ENCODE results near the gene BTD.
"Not testable (repeated sequence)": the region's sequence is repeated elsewhere in the genome, so short reads cannot be mapped to it uniquely, and the experiment has no call there.

DNA sequence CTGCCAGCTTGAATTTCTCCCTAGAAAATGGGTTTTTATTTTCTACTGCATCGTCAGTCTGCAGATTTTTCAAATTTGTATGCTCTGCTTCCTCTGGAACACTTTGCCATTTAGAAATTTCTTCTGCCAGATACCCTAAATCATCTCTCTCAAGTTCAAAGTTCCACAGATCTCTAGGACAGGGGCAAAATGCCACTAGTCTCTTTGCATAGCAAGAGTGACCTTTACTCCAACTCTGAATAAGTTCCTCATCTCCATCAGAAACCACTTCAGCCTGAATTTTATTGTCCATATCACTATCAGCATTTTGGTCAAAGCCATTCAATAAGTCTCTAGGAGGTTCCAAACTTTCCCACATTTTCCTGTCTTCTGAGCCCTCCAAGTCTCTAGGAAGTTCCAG is 3.0 kb downstream of the BTD start:
- TF ChIP-seq, protein P1, sequence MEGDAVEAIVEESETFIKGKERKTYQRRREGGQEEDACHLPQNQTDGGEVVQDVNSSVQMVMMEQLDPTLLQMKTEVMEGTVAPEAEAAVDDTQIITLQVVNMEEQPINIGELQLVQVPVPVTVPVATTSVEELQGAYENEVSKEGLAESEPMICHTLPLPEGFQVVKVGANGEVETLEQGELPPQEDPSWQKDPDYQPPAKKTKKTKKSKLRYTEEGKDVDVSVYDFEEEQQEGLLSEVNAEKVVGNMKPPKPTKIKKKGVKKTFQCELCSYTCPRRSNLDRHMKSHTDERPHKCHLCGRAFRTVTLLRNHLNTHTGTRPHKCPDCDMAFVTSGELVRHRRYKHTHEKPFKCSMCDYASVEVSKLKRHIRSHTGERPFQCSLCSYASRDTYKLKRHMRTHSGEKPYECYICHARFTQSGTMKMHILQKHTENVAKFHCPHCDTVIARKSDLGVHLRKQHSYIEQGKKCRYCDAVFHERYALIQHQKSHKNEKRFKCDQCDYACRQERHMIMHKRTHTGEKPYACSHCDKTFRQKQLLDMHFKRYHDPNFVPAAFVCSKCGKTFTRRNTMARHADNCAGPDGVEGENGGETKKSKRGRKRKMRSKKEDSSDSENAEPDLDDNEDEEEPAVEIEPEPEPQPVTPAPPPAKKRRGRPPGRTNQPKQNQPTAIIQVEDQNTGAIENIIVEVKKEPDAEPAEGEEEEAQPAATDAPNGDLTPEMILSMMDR (IDR thresholded peaks at IDR 0.05; ENCODE audit: insufficient read depth, low read length, poor library complexity, severe bottlenecking), result not testable (repeated sequence)
- TF ChIP-seq EZH2phosphoT487 (conservative IDR thresholded peaks at IDR 0.05; ENCODE audit: low read length), result not testable (repeated sequence)
